Measurements from ENCODE around the gene INSRR. TPM values are rescaled to one million over a fixed set of nuclear protein-coding genes. Genes with fewer than 3 reads are reported as not detected.

INSRR gene
- total and polyA plus RNA-seq, 2 of the 8 experiments (the other 6 are each of a cell fraction or from before 2014, with no cell fraction given), result 0.02 TPM; not detected in 1

GRCh38 chr1:156896490-156897033 is 37.6 kb upstream of the INSRR start:
- POLR2A ChIA-PET (ENCODE audit: partially characterized antibody), result interaction anchor here (1.3 kb wide), 1 partner anchor 9 kb away, joined by 3 read pairs; no protein-coding TSS in a partner anchor
- CTCF ChIA-PET (ENCODE audit: partially characterized antibody), result interaction anchor here (1.0 to 31.4 kb wide), 8 partner anchors 9 to 65 kb away, joined by 3 to 719 read pairs (median 6); partner anchors contain the start of genes INSRR, LRRC71 and NTRK1
- no peak overlapping the region for H3K4ac ChIP-seq (replicated peaks; ENCODE audit: insufficient read length, low read depth, low read length)
- H3K36me3 ChIP-seq (ENCODE audit: control insufficient read depth in 2 of 4, insufficient read depth in 4 of 4, low read length in 3 of 4), result no peaks in the 10 kb centered on the region
- peak overlapping the region; percentile 16; the same call in 1 of the 2 replicates for H2BK5ac ChIP-seq (ENCODE audit: low read depth, low read length)
- no peak overlapping the region for H2AK5ac ChIP-seq (ENCODE audit: low read depth, low read length)
- WGBS, 2 experiments (ENCODE audit: extremely low coverage in 1 of 2, insufficient coverage in 1 of 2, insufficient read length in 1 of 2, insufficient replicate concordance in 2 of 2, low coverage in 1 of 2, low lambda C conversion rate in 2 of 2, missing lambda C conversion rate in 1 of 2), result 86% methylated on average over 16 of the region's 16 CpGs; no CpG with 5 or more reads in 1 of the 2 experiments
- TF ChIP-seq SUZ12 (IDR thresholded peaks at IDR 0.05; ENCODE audit: low read length) (no peak), NRF1 (IDR thresholded peaks at IDR 0.05; ENCODE audit: low read depth, low read length) (no peak), SP4 (IDR thresholded peaks at IDR 0.05; ENCODE audit: low read length) (no peak), HDAC2 (IDR thresholded peaks at IDR 0.05; ENCODE audit: borderline replicate concordance in 1 of 2, low read depth in 2 of 2, low read length in 2 of 2) (no peak), CHD1 (IDR thresholded peaks at IDR 0.05; ENCODE audit: low read depth, low read length) (no peak), FOSL1 (IDR thresholded peaks at IDR 0.05; ENCODE audit: insufficient read depth, low read depth, low read length) (no peak), BRCA1 (IDR thresholded peaks at IDR 0.05; ENCODE audit: low read depth, low read length) (no peak), CTBP2 (IDR thresholded peaks at IDR 0.05; ENCODE audit: borderline replicate concordance, insufficient read depth, insufficient read length, low read length) (no peak), TEAD4 (IDR thresholded peaks at IDR 0.05; ENCODE audit: low read depth, low read length) (no peak)
- no peak overlapping the region for H3K9ac ChIP-seq (replicated peaks in 1 of 4; ENCODE audit: extremely low read depth in 1 of 4, low read depth in 3 of 4, low read length in 3 of 4)
- H4K5ac ChIP-seq (ENCODE audit: insufficient read length, low read depth, low read length), result no peak overlapping the region
- H3K23ac ChIP-seq (ENCODE audit: insufficient read length), result no peak overlapping the region
- H2BK12ac ChIP-seq (ENCODE audit: low read depth, low read length), result peak overlapping the region; percentile 39; the same call in 1 of the 2 replicates
- H2AFZ ChIP-seq (ENCODE audit: low read length), result no peak overlapping the region
- no peaks in the 10 kb centered on the region for H3K9me3 ChIP-seq (ENCODE audit: insufficient read depth in 2 of 2, low read depth in 1 of 2, low read length in 1 of 2)
- H3K23me2 ChIP-seq (ENCODE audit: low read depth, low read length), result peaks cover 2% of the 10 kb centered on the region; the same call in 1 of the 2 replicates
- no peak overlapping the region; a peak in 1 of 4 replicates for H3K4me2 ChIP-seq (ENCODE audit: insufficient read depth in 1 of 2, low read depth in 2 of 2, low read length in 2 of 2)
- H3K79me1 ChIP-seq (ENCODE audit: low read depth, low read length), result no peaks in the 10 kb centered on the region
- no peak overlapping the region for H3K4me3 ChIP-seq (ENCODE audit: extremely low read depth in 1 of 4, insufficient read depth in 2 of 4, low read depth in 3 of 4, low read length in 4 of 4)
- peaks cover 0 to 10% (median 5%) of the 10 kb centered on the region in 4 experiments; a peak in 4 of 7 replicates for H3K4me1 ChIP-seq (replicated peaks in 1 of 4; ENCODE audit: control insufficient read depth in 3 of 4, insufficient read depth in 4 of 4, low read length in 3 of 4)
- peaks cover 8 to 40% (median 35%) of the 10 kb centered on the region in 4 experiments for H3K27me3 ChIP-seq (replicated peaks in 1 of 4; ENCODE audit: control insufficient read depth in 3 of 4, extremely low read depth in 1 of 4, insufficient read depth in 3 of 4, low read length in 3 of 4)
- no peak overlapping the region for H3K56ac ChIP-seq (replicated peaks; ENCODE audit: insufficient read length, low read depth, low read length)
- H2BK120ac ChIP-seq (replicated peaks; ENCODE audit: low read depth, low read length), result no peak overlapping the region
- H4K20me1 ChIP-seq (replicated peaks in 1 of 2; ENCODE audit: control insufficient read depth in 1 of 2, insufficient read depth in 2 of 2, low read length in 2 of 2), result no peaks in the 10 kb centered on the region
- no peak overlapping the region for H3K14ac ChIP-seq (ENCODE audit: insufficient read length)
- no peak overlapping the region for H3K27ac ChIP-seq (ENCODE audit: low read depth, low read length)
- no peak overlapping the region for H2BK20ac ChIP-seq (ENCODE audit: low read length)
- H2BK15ac ChIP-seq (ENCODE audit: low read length), result no peak overlapping the region
- DNase-seq (ENCODE audit: low read depth in 1 of 2, low spot score in 2 of 2), result peak in 1 of 2 experiments; percentile 63
- H3K18ac ChIP-seq (ENCODE audit: extremely low read depth, low read length), result peak overlapping the region; percentile 75; the same call in 1 of the 2 replicates
- no peaks in the 10 kb centered on the region for H3K79me2 ChIP-seq (ENCODE audit: control insufficient read depth in 1 of 2, insufficient read depth in 2 of 2, low read length in 2 of 2)
- no peak overlapping the region for H4K91ac ChIP-seq (replicated peaks; ENCODE audit: insufficient read length, low read length)
- H4K8ac ChIP-seq (ENCODE audit: extremely low read depth, insufficient read depth, low read length), result no peak overlapping the region; the same call in 1 of the 2 replicates
- FAIRE-seq, result no peak
